Hematopoietic multipotent progenitor cell treated with erythropoietin and hydrocortisone succinate and interleukin-3 and kit ligand, for 17 days (in vitro differentiated cells): ENCODE data around the gene IFNAR2.

Source experiments
- DNase-seq: peaks from one replicate; pipeline ENCODE4 v3.0.0-alpha.2; 2015; ENCODE audit warnings: low spot score

IFNAR2 gene

GRCh38 chr21:33267250-33267649 is 37.5 kb downstream of the IFNAR2 start:
- peak; percentile 6 for DNase-seq

- DNase-seq = no peak
These were observed 38.6 kb downstream of the IFNAR2 start for GRCh38 chr21:33268393-33268736.

GRCh38 chr21:33268737-33269441 is 39.2 kb downstream of the IFNAR2 start:
- no peak for DNase-seq

GRCh38 chr21:33270986-33271385 is 41.2 kb downstream of the IFNAR2 start:
- DNase-seq = no peak

- DNase-seq = no peak
These were observed 43.3 kb downstream of the IFNAR2 start for GRCh38 chr21:33273044-33273443.

- DNase-seq = no peak
These were observed 49.0 kb downstream of the IFNAR2 start for GRCh38 chr21:33278721-33279120.

GRCh38 chr21:33279330-33279820 is 49.6 kb downstream of the IFNAR2 start:
- no peak for DNase-seq
